ENCODE results near the gene IL4R. TPM values are rescaled to one million over a fixed set of nuclear protein-coding genes. Genes with fewer than 3 reads are reported as not detected.
A peak's percentile ranks its signal among the peaks of the same experiment; 100 is the strongest.
"Not testable (repeated sequence)": the region's sequence is repeated elsewhere in the genome, so short reads cannot be mapped to it uniquely, and the experiment has no call there.

IL4R gene
- 26.1 and 40.9 TPM in 2 replicates for total RNA-seq (2014; rRNA removed; shearing (Covaris generic); ENCODE audit: low replicate concordance)

GRCh38 chr16:27313422-27314160, at the start of gene IL4R:
TSS of gene IL4R (plus strand) at chr16:27313974. CDS start at chr16:27340204, 26,230 bp downstream.
- Histone ChIP-seq H3K27me3 (no peaks in the 10 kb centered on the region), H3K4me3 (peak within 1 kb of the TSS; percentile 78), H3K9me3 (no peaks in the 10 kb centered on the region), H3K36me3 (peaks cover 6% of the 10 kb centered on the region; the same call in 1 of the 2 replicates)
- peak; percentile 94 for DNase-seq

- H3K9me3 ChIP-seq: no peaks in the 10 kb centered on the region; the same call in none of the 2 replicates
- H3K4me3 ChIP-seq: no peak overlapping the region
- H3K27me3 ChIP-seq: no peaks in the 10 kb centered on the region
- peaks cover 13% of the 10 kb centered on the region for H3K36me3 ChIP-seq
- peak; percentile 66 for DNase-seq
Measured at GRCh38 chr16:27264151-27264550, 49.6 kb upstream of the IL4R start.

GRCh38 chr16:27265982-27266381, 47.8 kb upstream of the IL4R start:
- no peaks in the 10 kb centered on the region for H3K27me3 ChIP-seq
- H3K4me3 ChIP-seq: no peak overlapping the region
- no peak for DNase-seq
- H3K9me3 ChIP-seq: peaks cover 12% of the 10 kb centered on the region
- peaks cover 8% of the 10 kb centered on the region for H3K36me3 ChIP-seq

- Histone ChIP-seq H3K9me3 (peaks cover 12% of the 10 kb centered on the region), H3K36me3 (peaks cover 8% of the 10 kb centered on the region), H3K4me3 (no peak overlapping the region), H3K27me3 (no peaks in the 10 kb centered on the region)
- no peak for DNase-seq
Measured at GRCh38 chr16:27267037-27267677, 46.6 kb upstream of the IL4R start.

- Histone ChIP-seq H3K9me3 (peaks cover 12% of the 10 kb centered on the region), H3K27me3 (no peaks in the 10 kb centered on the region), H3K4me3 (peak within 1 kb of the TSS; percentile 84), H3K36me3 (peaks cover 4% of the 10 kb centered on the region; the same call in 1 of the 2 replicates)
- peak; percentile 99 for DNase-seq
Measured at GRCh38 chr16:27268376-27269299, 45.1 kb upstream of the IL4R start, which contains the start of gene NSMCE1. TSS of gene NSMCE1 (minus strand) at chr16:27268772. CDS start at chr16:27257570, 11,202 bp downstream.

GRCh38 chr16:27269300-27270150, 44.2 kb upstream of the IL4R start:
- no peaks in the 10 kb centered on the region for H3K27me3 ChIP-seq
- peaks cover 12% of the 10 kb centered on the region for H3K9me3 ChIP-seq
- DNase-seq: no peak
- peak overlapping the region; percentile 84 for H3K4me3 ChIP-seq
- H3K36me3 ChIP-seq: no peaks in the 10 kb centered on the region

- DNase-seq: no peak
- no peaks in the 10 kb centered on the region for H3K27me3 ChIP-seq
- no peaks in the 10 kb centered on the region for H3K36me3 ChIP-seq
- no peak overlapping the region for H3K4me3 ChIP-seq
- H3K9me3 ChIP-seq: peaks cover 12% of the 10 kb centered on the region
Measured at GRCh38 chr16:27270349-27270748, 43.4 kb upstream of the IL4R start.

- Histone ChIP-seq H3K36me3 (no peaks in the 10 kb centered on the region), H3K9me3 (peaks cover 12% of the 10 kb centered on the region), H3K4me3 (no peak overlapping the region), H3K27me3 (no peaks in the 10 kb centered on the region)
- DNase-seq: no peak
Measured at GRCh38 chr16:27272076-27272475, 41.7 kb upstream of the IL4R start.

- not testable (repeated sequence) for H3K27me3 ChIP-seq, H3K36me3 ChIP-seq, DNase-seq, H3K4me3 ChIP-seq
- H3K9me3 ChIP-seq: peaks cover 12% of the 10 kb centered on the region
Measured at GRCh38 chr16:27272697-27273096, 41.1 kb upstream of the IL4R start.

- DNase-seq: no peak
- no peaks in the 10 kb centered on the region for H3K27me3 ChIP-seq
- no peak overlapping the region for H3K4me3 ChIP-seq
- no peaks in the 10 kb centered on the region for H3K36me3 ChIP-seq
- H3K9me3 ChIP-seq: peaks cover 12% of the 10 kb centered on the region
Measured at GRCh38 chr16:27273330-27273669, 40.5 kb upstream of the IL4R start.

GRCh38 chr16:27273670-27274423, 39.9 kb upstream of the IL4R start:
- H3K27me3 ChIP-seq: no peaks in the 10 kb centered on the region
- peaks cover 12% of the 10 kb centered on the region for H3K9me3 ChIP-seq
- no peaks in the 10 kb centered on the region for H3K36me3 ChIP-seq
- peak; percentile 65 for DNase-seq
- H3K4me3 ChIP-seq: no peak overlapping the region

GRCh38 chr16:27274424-27274874, 39.3 kb upstream of the IL4R start:
- H3K4me3 ChIP-seq, DNase-seq, H3K27me3 ChIP-seq, H3K9me3 ChIP-seq, H3K36me3 ChIP-seq: not testable (repeated sequence)

- Histone ChIP-seq H3K4me3 (no peak overlapping the region), H3K9me3 (no peaks in the 10 kb centered on the region), H3K36me3 (no peaks in the 10 kb centered on the region), H3K27me3 (no peaks in the 10 kb centered on the region)
- no peak for DNase-seq
Measured at GRCh38 chr16:27275394-27275793, 38.4 kb upstream of the IL4R start.

GRCh38 chr16:27281243-27281642, 32.5 kb upstream of the IL4R start:
- H3K36me3 ChIP-seq: no peaks in the 10 kb centered on the region
- no peak for DNase-seq
- H3K9me3 ChIP-seq: peaks cover 8% of the 10 kb centered on the region; the same call in 1 of the 2 replicates
- H3K4me3 ChIP-seq: no peak overlapping the region
- H3K27me3 ChIP-seq: no peaks in the 10 kb centered on the region

Measured in MG63 (cell line).